Spinal cord (tissue), 10 donors: Measurements from ENCODE around the gene PDXDC1. TPM values are rescaled to one million over a fixed set of nuclear protein-coding genes. Genes with fewer than 3 reads are reported as not detected.
A peak's percentile ranks its signal among the peaks of the same experiment; 100 is the strongest.
"Not testable (repeated sequence)": the region's sequence is repeated elsewhere in the genome, so short reads cannot be mapped to it uniquely, and the experiment has no call there.

ENCODE experiments used
- DNase-seq, 6 donors: peaks; one replicate each; pipeline versions ENCODE4 v3.0.0 to v3.0.0-alpha.2; 2013 to 2015; ENCODE audit warnings: low spot score in 6 of 6, low read depth in 4 of 6
- H3K27ac ChIP-seq: one replicate; pipeline ENCODE4 v1.5.1; 2013; ENCODE audit warnings: low read depth, low read length, control low read depth
- H3K27me3 ChIP-seq: one replicate; pipeline ENCODE4 v1.6.1; 2013; ENCODE audit warnings: low read length; ENCODE audit not compliant: control insufficient read depth, insufficient read depth
- H3K36me3 ChIP-seq: one replicate; pipeline ENCODE4 v1.6.1; 2013; ENCODE audit warnings: low read length; ENCODE audit not compliant: control insufficient read depth, insufficient read depth
- H3K4me1 ChIP-seq: one replicate; pipeline ENCODE4 v1.6.1; 2013; ENCODE audit warnings: low read length; ENCODE audit not compliant: control insufficient read depth, insufficient read depth
- H3K4me3 ChIP-seq: one replicate; pipeline ENCODE4 v1.5.1; 2013; ENCODE audit warnings: low read depth, low read length, control low read depth
- H3K9me3 ChIP-seq: one replicate; pipeline ENCODE4 v1.6.1; 2013; ENCODE audit warnings: low read length; ENCODE audit not compliant: control insufficient read depth, insufficient read depth
- WGBS: methylation state at CpG from one replicate; pipeline ENCODE4 v1.1.5; 2013; ENCODE audit warnings: missing lambda C conversion rate; ENCODE audit not compliant: insufficient coverage; 5-methylcytosine and 5-hydroxymethylcytosine counted together
- polyA plus RNA-seq, 2 donors: library from polyadenylated mRNA; unstranded; fragments of 120-200 nt; gene quantifications; one replicate each; pipeline ENCODE4 v1.2.1, GENCODE V29; 2013; ENCODE audit not compliant: insufficient read length in 2 of 2
- total RNA-seq, 2 donors: library from RNA; depleted of rRNA in 1 of 2; stranded (reverse); fragments of 120-200 nt in 1 of 2; fragments of >200 nt in 1 of 2; gene quantifications; one replicate each; pipeline versions ENCODE4 v1.2.3 to v1.2.4, GENCODE V29; 2013 to 2014
- donor health status: healthy.

PDXDC1 gene
- total and polyA plus RNA-seq, 4 donors: 52.3 to 82.9 (median 57.8) TPM

DNA sequence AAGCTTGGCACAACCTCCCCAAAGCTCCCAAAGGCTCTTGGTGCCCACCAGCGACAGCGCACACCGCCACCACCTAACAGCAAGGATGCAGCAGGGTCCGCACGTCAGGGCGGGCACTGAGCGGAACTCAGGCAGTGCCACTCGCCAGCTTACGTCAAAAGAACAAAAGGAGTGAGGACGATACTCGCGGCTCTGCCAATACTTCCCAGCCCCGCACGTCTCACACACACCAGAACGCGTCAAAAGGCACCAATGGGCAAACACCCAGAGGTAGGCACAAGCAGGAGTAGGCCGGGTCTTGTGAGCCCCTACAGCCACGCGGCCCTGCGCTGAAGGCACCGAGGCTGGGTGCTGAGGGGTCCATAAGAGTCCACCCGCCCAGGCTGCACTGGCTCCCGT, 171.4 kb downstream of the PDXDC1 start:
- 91% methylated on average over 5 of the region's 23 CpGs for WGBS
- Histone ChIP-seq H3K4me1 (peaks cover 52% of the 10 kb centered on the region), H3K36me3 (peaks cover 24% of the 10 kb centered on the region)
- H3K9me3 ChIP-seq, H3K4me3 ChIP-seq, H3K27me3 ChIP-seq, H3K27ac ChIP-seq: not testable (repeated sequence)
- peak in 2 of 6 donors; percentile 8 to 36 for DNase-seq

DNA sequence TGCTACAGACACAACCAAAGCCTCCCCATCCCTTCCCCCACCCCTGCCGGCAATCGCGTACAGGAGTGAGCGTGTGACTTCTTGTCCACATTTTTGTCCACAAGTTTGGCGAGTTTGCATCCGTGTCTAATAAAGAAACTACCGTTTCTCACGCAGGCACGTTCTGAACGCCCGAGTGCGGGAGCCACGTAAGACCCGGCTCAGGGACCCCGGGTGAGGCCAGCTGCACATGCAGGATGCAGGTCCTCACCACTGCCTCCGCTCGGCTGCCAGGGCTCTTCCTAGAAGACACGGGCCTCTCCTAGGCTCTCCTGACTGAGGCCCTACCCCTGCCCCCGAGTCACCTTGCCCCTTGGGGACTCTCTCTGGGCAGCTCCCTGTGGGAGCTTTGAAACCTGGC, 174.0 kb downstream of the PDXDC1 start:
- not testable (repeated sequence) for H3K4me3 ChIP-seq, H3K27me3 ChIP-seq, H3K27ac ChIP-seq, H3K9me3 ChIP-seq, H3K36me3 ChIP-seq, DNase-seq
- H3K4me1 ChIP-seq: peaks cover 34% of the 10 kb centered on the region
- 85% methylated on average over 16 of the region's 19 CpGs for WGBS

- DNase-seq: not testable (repeated sequence)
Observed at GRCh38 chr16:15149260-15149659, 174.4 kb downstream of the PDXDC1 start.

GRCh38 chr16:15154005-15154404, 179.2 kb downstream of the PDXDC1 start:
- not testable (repeated sequence) for H3K36me3 ChIP-seq, H3K4me1 ChIP-seq, H3K27me3 ChIP-seq, H3K27ac ChIP-seq, H3K9me3 ChIP-seq
- WGBS: no CpG with 5 or more reads among the region's 48 CpGs
- DNase-seq: peak in 2 of 6 donors; percentile 7 to 68
- peak overlapping the region; percentile 47 for H3K4me3 ChIP-seq

More at GRCh38 chr16:15149260-15149659, 174.4 kb downstream of the PDXDC1 start:
- 77% methylated on average over 8 of the region's 12 CpGs for WGBS
- not testable (repeated sequence) for H3K27me3 ChIP-seq, H3K9me3 ChIP-seq, H3K36me3 ChIP-seq, H3K4me3 ChIP-seq, H3K27ac ChIP-seq
- H3K4me1 ChIP-seq: peaks cover 30% of the 10 kb centered on the region

DNA sequence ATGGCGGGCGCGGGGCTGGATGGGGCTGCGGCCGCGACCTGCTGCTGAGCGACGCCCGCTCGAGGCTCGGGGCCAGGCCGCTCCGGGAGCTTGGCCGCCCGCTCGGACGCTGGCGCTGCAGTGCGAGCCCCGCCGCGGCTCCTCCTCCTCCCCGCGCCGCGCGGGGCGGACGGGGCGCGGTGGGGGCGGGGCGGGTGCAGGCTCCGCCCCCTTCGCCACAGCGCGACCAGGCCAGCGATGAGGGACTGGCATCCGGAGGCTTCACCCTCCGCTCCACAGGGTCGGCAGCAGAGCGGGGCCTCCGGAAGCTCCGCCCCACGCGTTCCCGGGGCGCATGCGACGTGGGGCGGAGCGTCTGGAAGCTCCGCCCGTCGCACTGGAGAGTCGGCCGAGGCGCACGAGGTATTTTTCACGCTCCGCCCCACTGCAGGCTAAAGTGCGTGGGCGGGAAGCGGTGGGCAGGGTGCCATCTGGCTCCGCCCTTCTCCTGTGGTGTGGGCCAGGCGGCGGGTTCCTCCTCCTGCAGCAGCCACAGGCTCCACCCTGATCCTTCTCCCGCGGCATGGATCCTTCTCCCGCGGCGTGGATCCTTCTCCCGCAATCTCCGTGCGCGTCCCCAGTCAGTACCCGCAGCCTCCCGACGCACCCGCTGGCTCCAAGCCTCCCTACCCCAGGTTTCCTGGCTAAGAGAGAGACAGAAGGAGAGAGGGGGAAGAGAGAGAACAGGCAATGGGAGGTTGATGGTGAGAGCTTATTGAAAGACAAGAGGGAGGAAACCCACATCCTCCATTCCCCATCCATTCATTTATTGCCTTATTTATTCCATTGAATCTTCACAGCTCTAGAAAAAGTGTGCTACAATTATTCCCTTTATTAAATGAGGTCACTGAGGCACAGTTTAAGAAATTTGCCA, 180.1 kb downstream of the PDXDC1 start:
- DNase-seq: peak; percentile 54 to 96 (median 82)
- H3K4me3 ChIP-seq: peak overlapping the region; percentile 21
- WGBS: 0% methylated on average over 42 of the region's 80 CpGs
- not testable (repeated sequence) for H3K4me1 ChIP-seq, H3K36me3 ChIP-seq, H3K9me3 ChIP-seq, H3K27me3 ChIP-seq
- peak overlapping the region; percentile 33 for H3K27ac ChIP-seq

- no CpG with 5 or more reads among the region's 8 CpGs for WGBS
- H3K4me3 ChIP-seq, DNase-seq, H3K4me1 ChIP-seq, H3K27ac ChIP-seq, H3K36me3 ChIP-seq, H3K9me3 ChIP-seq, H3K27me3 ChIP-seq: not testable (repeated sequence)
Observed at GRCh38 chr16:15157644-15158043, 182.8 kb downstream of the PDXDC1 start.

DNA sequence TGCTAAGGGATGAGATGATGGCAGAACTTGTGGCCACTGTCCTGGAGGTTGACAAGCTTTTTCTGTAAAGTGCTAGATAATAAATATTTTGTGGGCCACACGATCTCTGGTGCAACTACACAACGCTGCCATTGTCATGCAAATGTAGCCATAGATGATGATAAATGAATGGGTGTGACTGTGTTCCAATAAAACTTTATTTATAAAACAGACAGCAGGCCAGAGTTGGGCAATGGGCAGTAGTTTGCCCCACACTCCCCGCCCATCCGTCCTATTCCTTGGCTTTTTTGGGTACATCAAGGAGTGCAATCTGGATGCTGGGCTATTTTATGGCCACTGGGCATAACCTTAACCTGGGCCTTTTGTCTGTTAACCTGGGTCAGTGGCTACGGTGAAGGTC, 184.8 kb downstream of the PDXDC1 start:
- WGBS: 60% methylated on average over 1 of the region's 5 CpGs
- H3K4me3 ChIP-seq, DNase-seq, H3K27me3 ChIP-seq, H3K36me3 ChIP-seq, H3K4me1 ChIP-seq, H3K27ac ChIP-seq, H3K9me3 ChIP-seq: not testable (repeated sequence)

DNA sequence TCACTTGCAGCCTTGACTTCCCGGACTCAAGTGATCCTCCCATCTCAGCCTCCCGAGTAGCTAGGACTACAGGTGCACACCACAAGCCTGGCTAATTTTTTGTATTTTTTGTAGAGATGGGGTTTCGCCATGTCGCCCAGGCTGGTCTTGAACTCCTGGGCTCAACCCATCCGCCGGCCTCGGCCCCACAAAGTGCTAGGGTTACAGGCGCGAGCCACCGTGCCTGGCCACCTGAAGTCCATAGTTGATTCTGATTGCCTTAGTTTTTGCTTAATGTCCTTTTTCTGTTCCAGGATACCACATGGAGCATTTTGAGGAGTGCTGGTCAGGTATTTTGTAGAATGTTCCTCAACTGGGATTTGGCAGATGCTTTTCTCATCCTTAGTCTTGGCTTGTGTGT, 185.7 kb downstream of the PDXDC1 start:
- H3K4me1 ChIP-seq, DNase-seq, H3K27ac ChIP-seq, H3K27me3 ChIP-seq, H3K36me3 ChIP-seq, H3K4me3 ChIP-seq, H3K9me3 ChIP-seq: not testable (repeated sequence)
- no CpG with 5 or more reads among the region's 10 CpGs for WGBS

GRCh38 chr16:15163055-15163454, 188.2 kb downstream of the PDXDC1 start:
- no CpG with 5 or more reads among the region's 1 CpG for WGBS
- not testable (repeated sequence) for H3K9me3 ChIP-seq, H3K4me3 ChIP-seq, H3K4me1 ChIP-seq, H3K27ac ChIP-seq, DNase-seq, H3K36me3 ChIP-seq, H3K27me3 ChIP-seq

- H3K4me1 ChIP-seq, H3K27ac ChIP-seq, H3K27me3 ChIP-seq, H3K4me3 ChIP-seq, DNase-seq, H3K36me3 ChIP-seq, H3K9me3 ChIP-seq: not testable (repeated sequence)
Observed at GRCh38 chr16:15166177-15166576, 191.4 kb downstream of the PDXDC1 start.
